Activated CD4-positive, CD25-positive, alpha-beta regulatory T cell (primary cell): ENCODE data around the gene OPHN1.

Experiments used
- DNase-seq, 4 experiments: peaks; one replicate each; lab custom pipeline; 2025; lab: John Stamatoyannopoulos, UW

OPHN1 gene, protein sequence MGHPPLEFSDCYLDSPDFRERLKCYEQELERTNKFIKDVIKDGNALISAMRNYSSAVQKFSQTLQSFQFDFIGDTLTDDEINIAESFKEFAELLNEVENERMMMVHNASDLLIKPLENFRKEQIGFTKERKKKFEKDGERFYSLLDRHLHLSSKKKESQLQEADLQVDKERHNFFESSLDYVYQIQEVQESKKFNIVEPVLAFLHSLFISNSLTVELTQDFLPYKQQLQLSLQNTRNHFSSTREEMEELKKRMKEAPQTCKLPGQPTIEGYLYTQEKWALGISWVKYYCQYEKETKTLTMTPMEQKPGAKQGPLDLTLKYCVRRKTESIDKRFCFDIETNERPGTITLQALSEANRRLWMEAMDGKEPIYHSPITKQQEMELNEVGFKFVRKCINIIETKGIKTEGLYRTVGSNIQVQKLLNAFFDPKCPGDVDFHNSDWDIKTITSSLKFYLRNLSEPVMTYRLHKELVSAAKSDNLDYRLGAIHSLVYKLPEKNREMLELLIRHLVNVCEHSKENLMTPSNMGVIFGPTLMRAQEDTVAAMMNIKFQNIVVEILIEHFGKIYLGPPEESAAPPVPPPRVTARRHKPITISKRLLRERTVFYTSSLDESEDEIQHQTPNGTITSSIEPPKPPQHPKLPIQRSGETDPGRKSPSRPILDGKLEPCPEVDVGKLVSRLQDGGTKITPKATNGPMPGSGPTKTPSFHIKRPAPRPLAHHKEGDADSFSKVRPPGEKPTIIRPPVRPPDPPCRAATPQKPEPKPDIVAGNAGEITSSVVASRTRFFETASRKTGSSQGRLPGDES

DNA sequence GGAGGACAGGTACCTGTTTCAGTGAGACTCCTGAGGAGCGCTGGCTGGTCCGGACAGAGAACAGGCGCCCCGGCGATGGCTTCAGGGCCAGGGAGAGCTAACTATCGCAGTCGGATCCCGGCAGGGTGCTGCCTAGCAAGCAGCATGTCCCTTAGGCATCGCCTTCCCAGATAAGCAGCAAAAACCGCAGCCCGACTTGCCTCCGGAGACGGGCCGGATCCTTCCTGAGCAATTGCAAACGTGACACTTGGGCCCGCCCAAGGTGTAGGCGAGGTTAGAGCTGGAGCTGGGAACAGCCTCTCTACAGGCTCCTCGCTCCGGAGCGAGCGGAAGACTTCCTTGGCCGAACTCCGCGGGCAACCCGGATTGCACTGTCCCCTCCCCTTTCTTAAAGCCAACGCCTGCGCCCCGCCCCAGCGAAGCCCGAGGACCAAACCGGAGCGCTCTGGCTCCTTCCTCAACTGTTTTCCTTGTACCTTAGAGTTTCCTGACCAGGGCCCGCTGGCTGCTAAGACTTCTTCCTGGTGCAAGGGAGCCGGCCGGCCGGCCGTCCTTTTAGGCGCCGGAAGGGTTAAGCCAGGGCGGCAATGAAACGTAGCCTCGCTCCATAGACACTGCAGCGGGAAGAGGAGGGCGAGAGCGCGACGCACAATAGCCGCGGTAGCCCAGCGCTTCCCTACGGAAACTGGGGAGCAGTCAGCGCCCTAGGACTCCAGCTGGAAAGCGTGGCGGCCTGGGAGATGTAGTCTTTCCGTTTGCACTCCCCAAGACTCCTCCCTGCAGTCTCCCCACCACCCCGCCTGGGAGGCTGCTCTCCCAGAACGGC lies at the start of gene OPHN1:
TSS of gene OPHN1 (minus strand) at position 341 of the 826 bp plus-strand sequence. CDS start 475 bp downstream, outside the sequence.
- no peak for DNase-seq

DNA sequence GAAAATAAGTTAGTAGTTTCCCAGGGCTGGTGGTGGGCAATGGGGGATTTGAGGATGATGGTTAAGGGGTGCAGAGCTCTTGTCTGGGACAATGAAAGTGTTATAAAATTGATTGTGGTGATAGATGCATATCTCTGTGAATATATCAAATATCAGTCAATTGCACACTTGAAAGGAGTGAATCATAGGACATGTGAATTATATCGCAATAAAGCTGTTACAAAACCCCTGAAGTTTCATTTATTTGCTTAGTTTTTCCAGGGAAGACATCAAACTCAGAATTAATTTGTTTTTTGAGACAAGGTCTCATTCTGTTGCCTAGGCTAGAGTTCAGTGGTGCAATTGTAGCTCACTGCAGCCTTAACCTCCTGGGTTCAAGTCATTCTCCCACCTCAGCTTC lies 47.7 kb upstream of the OPHN1 start:
- DNase-seq, result no peak

DNA sequence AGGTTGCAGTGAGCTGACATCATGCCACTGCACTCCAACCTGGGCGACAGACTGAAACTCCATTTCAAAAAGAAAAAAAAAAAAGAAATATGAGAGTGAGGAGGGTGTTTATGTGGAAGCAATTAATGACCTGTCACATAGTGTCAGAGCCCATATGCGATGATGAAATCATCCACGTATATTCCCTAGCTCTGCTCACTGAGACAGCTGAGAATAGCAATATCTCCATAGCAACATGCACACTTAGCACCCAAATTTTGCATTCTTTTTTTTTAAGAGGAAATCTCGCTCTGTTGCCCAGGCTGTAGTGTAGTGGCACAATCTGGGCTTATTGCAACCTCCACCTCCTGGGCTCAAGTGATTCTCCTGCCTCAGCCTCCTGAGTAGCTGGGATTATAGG lies 31.5 kb upstream of the OPHN1 start:
- no peak for DNase-seq

DNA sequence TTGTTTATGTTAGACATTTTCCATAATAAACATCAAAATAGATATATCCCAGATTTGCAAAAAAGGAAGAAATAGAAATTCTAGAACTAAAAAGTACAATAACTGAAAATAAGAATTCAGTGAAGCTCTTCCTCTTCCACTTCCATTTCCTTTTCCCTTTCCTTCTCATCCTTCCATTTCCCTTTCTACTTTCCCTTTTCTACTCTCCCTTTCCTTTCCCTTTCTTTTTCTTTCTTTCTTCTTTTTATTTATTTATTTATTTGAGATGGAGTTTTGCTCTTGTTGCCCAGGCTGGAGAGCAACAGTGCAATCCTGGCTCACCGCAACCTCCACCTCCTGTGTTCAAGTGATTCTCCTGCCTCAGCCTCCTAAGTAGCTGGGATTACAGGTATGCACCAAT lies 30.6 kb upstream of the OPHN1 start:
- DNase-seq, result no peak

DNA sequence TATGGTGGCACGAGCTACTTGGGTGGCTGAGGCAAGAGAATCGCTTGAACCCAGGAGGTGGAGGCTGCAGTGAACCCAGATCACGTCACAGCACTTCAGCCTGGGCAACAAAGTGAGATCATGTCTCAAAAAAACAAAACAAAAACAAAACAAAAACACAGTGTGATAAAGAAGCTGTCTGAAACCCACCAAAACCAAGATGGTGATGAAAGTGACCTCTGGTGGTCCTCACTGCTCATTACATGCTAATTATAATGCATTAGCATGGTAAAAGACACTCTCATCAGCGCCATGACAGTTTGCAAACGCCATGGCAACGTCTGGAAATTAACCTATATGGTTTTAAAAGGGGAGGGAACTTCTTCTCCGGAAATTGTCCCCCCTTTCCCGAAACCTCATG lies 29.4 kb upstream of the OPHN1 start:
- no peak for DNase-seq

DNA sequence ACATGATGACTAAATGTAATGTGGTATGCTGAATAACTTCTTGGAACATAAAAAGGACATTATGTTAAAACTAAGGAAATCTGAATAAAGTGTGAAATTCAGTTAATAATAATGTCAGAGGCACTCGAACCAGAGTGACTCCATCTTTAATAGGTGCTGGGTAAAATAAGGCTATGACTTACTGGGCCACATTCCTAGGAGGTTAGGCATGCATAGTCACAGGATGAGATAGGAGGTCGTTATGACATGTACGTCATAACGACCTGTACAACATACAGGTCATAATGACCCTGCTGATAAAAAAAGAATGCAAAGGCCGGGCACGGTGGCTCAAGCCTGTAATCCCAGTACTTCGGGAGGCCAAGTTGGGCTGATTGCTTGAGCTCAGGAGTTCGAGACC lies 28.9 kb upstream of the OPHN1 start:
- no peak for DNase-seq

DNA sequence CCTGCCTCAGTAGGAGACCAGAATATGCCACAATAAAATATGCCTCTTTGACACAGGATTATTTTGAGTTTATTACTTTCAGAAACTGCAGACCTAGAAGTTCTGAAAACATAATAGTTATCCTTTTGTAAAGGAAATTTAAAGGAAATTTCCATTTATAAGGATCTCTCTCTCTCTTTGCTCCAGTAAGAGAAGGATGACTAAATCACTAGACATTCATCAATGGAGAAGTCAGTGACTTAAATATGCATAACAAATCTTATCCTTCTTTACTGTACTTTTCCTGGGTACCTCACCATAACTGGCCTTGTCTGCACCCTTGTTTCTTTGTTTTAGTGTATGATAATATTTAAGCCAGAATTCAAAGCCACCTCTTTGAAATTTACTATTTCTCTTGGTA lies 28.3 kb upstream of the OPHN1 start:
- no peak for DNase-seq

DNA sequence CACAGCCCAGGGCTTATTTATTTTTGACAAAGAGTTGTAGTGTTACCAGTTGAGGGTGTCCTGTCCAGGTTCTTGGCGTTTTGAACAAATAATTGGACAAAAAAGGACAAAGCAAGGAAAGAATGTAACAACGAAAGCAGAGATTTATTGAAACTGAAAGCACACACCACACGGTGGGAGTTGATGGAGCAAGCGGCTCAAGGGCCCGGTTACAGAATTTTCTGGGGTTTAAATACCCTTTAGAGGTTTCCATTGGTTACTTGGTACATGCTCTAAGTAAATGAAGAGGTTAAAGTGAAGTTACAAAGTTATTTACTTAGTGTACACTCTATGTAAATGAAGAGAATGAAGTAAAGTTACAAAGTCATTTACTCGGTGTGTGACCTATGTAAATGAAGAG lies 27.8 kb upstream of the OPHN1 start:
- no peak for DNase-seq

DNA sequence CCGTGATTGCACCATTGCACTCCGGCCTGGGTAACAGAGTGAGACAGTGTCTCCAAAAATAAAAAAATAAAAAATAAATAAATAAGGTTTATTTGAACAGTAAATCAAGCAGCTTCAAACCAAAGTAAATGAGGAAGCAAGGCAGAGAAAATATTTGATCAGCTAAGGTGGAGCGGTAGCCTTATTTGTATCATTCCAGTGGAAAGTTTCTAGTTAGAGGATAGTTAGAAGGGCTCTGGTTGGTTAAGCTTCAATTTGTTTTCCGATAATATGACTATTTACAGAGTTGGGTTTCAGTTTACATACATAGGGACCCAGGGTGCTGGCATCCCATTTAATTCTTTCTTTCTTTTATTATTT lies 21.8 kb upstream of the OPHN1 start:
- no peak for DNase-seq

DNA sequence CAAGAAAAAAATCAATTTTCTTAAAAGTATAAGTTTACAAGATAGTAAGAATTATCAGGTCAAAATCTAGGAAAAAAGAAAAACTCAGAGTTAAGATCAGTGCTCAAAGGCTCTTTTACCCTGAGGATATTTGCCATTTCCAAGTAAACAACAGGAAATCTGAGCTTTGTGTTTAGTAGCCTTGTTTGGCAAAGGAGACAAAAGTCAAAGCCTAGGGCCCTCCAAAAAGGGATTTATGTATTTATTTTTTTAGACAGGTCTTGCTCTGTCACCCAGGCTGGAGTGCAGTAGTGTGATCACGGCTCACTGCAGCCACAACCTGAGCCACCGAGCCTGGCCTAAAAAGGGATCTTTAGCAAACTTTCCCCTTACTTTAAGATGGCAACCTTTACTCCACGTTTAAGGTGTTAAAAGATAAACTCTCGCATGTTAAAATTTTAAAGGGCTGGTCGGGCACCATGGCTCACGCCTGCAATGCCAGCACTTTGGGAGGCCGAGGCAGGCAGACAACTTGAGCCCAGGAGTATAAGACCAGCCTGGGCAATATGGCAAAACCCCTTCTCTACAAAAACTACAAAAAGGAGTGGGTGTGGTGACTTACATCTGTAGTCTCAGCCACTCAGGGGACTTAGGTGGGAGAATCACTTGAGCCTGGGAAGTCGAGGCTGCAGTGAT lies 21.3 kb upstream of the OPHN1 start:
- DNase-seq, result no peak

DNA sequence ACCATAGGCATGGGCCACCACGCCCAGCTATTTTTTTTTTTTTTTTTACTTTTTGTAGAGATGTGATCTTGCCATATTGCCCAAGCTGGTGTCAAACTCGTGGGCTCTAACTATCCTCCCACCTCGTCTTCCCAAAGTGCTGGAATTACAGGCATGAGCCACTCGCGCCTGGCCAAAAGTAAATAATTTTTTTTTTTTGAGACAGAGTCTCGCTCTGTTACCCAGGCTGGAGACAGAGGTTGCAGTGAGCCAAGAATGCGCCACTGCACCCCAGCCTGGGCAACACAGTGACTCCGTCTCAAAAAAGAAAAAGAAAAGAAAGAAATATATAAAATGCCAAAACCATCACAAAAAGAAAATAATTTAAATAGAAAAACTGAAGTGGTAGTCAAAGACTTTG lies 18.4 kb upstream of the OPHN1 start:
- no peak for DNase-seq

DNA sequence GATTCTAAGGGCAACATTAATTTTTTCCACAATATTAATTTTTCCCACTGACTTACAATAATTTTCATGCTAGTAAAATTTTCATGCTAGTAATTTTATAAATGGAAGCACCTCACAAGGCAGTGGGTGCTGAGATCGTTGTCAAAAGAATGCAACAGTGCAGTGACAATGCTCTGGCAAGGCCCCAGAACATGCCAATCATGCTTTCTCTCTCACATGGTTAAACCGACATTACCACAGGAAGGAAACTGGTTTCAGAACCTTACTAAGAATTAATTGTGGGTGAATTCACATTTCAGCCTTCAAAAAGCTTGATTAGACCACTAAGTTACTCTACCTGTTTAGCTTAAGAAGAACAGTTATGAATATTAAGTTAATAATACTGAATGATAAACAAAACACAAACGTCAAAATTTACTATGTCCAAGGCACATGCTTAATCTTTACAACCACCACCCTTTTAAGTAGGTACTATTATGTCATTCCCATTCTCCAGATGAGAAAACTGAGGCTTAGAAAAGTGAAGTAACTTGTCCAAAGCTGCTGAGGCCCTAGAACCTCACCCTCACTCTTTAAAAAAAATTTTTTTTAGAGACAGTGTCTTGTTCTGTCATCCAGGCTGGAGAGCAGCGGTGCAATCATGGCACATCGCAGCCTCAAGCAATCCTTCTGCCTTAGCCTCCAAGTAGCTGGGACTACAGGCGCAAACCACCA lies 10.0 kb upstream of the OPHN1 start:
- DNase-seq, result no peak

DNA sequence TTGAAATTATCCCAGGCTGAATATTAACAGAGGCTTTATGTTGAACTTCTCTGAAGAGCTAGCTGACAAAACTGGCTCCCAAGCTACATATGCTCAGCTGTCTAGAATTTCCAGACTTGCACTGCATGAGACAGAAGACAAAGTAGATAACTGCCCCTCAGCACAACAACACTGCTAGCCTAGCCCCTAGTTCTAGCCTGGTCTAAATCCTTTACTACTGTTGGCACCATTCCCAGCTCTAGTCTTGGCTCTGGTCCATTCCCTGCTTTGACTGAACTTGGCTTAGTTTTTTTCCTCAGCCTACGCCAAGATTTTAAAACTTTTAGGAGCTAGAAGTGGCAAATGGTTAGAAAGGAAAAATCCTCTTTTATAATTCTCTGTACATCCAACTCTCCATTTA lies 7.6 kb upstream of the OPHN1 start:
- no peak for DNase-seq

DNA sequence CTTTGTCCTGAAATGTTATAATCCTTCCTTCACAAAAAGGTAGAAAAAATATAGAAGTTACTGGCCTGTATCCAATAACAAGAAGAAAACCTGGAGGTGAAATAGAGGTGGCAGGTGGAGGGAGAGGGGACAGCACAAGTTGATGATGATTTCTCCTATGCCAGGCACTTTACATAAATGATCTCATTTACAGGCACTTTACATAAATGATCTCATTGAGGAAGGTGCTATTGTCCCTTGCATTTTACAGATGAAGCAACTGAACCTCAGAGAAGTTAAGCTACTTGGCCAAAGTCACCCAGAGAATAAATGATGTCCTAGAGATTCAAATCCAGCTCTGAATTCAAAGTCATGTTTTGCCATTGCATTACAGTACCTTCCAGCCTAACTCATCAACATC lies 7.1 kb upstream of the OPHN1 start:
- no peak for DNase-seq

DNA sequence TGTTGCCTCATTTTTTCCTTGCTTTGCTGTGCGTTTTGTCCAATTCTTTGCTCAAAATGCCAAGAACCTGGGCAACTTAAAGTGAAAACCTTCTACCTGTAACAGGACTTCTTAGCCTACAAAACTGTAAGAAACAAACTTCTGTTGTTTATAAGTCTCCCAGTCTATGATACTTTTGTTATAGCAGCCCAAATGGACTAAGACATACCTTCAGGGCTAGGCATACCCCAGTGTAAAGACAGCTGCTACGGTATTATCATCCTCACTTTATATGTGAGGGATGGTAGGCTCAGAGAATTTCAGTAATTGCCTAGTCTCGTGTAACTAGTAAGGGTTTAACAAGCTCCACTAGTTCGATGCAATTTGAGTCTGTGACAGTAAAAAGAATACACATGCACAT lies 6.0 kb upstream of the OPHN1 start:
- DNase-seq, result no peak

DNA sequence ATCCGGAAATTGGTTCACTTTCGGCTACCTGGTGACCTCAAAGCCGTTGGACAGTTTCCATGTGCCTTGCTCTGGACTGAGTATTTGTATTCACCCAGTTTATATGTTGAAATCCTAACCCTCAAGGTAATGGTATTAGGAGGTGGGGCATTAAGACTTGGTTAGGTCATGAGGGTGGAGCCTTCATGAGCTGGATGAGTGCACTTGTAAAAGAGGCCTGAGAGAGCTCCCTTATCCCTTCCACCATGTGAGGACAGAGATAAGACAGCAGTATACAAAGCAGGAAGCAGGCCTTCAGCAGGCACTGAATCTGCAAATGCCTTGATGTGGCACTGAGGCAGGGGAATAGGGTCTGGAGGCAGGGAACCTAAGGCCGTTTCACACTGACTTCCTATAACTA lies 5.3 kb upstream of the OPHN1 start:
- DNase-seq, result no peak

DNA sequence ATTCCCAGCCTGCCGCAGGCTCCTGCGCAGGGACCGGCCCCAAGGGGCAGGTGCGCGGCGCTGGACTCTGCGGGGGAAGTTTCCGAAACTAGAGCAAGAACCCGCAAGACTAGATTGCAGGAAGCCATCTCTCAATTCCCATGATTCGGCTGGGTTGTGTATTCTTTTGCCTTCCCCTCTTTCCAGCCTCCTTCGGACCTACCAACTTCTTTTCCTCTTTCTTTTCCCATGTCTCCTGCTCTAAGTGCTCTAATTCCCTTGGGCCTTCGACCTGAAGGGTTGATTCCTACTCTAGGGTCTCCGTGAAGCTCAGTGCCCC lies 645 bp upstream of the OPHN1 start:
- DNase-seq, result no peak

DNA sequence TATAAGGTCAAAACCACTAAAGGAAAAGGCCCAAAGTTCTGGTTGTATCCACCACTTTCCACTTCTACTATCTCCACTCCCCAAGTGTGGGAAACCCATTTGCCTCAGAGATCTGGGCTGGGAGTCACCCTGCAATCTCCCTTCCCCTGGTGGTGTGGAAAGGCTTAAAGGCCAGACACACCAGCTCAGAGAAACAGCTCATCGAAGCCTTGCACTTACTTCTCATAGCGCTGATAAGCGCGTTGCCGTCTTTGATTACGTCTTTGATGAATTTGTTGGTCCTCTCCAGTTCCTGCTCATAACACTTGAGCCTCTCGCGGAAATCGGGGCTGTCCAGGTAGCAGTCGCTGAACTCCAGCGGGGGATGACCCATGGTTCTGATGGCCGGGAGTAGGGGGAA lies 647 bp downstream of the OPHN1 start:
- DNase-seq, result no peak

DNA sequence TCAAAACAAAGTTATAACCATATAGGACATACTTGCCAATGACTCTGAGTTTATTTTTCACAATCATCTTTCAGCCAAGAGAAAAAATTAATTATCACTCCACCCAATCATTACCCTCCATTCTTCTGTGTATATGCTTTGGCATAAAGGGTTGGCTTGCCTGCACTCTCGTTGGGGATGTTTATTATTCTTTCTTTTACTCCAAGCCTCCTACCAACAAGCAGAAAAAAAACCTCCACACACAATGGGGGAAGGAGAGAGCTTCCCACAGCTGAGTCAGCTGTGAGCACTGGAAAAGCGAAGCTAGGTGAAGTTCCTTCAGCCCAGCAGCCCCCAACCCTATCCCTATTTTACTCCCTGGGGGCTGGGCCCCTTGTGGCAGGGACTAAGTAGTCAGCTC lies 1.5 kb downstream of the OPHN1 start:
- DNase-seq, result no peak

DNA sequence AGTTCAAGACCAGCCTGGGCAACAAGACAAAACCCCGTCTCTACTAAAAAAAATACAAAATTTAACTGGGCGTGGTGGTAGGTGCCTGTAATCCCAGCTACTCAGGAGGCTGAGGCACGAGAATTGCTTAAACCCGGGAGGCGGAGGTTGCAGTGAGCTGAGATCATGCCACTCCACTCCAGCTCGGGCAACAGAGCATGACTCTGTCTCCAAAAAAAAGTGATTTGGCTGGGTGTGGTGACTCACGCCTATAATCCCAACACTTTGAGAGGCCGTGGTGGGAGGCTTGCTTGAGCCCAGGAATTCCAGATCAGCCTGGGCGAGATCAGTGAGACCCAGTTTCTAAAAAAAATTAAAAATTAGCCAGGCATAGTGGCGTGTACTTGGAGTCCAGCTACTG lies 4.1 kb downstream of the OPHN1 start:
- no peak for DNase-seq

DNA sequence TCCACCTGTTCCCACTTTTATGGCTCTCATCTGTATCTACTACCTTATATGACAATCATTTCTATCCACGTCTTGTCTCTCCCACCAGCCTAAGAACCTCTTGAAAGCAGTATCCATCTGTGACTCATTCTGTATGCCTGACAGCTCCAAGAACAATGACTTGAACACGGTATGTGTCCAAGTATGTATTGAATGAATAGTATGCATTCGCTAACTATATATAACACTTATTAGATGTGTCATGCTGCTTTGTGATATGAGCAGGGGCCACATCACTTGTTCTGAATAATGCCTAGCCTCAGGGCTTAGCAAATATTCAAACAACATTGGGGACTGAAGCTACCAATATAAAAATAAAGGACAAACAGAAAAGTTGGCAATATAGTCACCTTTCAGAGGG lies 4.9 kb downstream of the OPHN1 start:
- DNase-seq, result no peak

DNA sequence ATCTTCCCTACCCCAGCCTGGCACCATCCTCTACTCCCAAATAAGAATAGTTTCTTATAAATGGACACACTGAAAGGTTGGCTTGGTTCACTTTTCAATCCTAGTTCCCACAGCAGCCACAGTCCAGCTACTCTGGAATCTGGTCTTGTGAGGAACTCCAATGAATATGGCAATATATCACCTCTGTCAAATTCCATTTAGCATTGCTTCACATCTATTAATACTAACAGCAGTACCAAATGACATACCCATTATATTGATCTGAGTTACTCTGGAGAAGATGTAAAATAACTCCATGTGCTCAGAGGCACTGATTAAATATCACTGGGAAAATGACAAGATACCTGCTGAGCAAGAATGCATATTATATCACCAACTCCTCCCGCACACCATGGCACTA lies 8.6 kb downstream of the OPHN1 start:
- no peak for DNase-seq
